ENCODE results near the gene OR6T1.

Gene OR6T1

GRCh38 chr11:123943738-123944137, at the start of gene OR6T1:
TSS of gene OR6T1 (minus strand) at chr11:123943838. CDS start at chr11:123943838, 0 bp downstream.
- no peak for DNase-seq

GRCh38 chr11:123979311-123979710, 35.7 kb upstream of the OR6T1 start:
- DNase-seq: no peak

- no peak for DNase-seq
These were observed 34.2 kb upstream of the OR6T1 start, which contains the start of gene OR10S1 for GRCh38 chr11:123977731-123978347. TSS of gene OR10S1 (minus strand) at chr11:123977781. CDS start at chr11:123977664, 117 bp downstream.

GRCh38 chr11:123976770-123977560, 33.3 kb upstream of the OR6T1 start:
- no peak for DNase-seq

GRCh38 chr11:123973816-123974215, 30.2 kb upstream of the OR6T1 start:
- no peak for DNase-seq

GRCh38 chr11:123956752-123957151, 13.1 kb upstream of the OR6T1 start:
- no peak for DNase-seq

- no peak for DNase-seq
These were observed 1.5 kb upstream of the OR6T1 start for GRCh38 chr11:123945132-123945531.

GRCh38 chr11:123942413-123942812, 1.2 kb downstream of the OR6T1 start:
- DNase-seq: no peak

GRCh38 chr11:123939317-123939716, 4.3 kb downstream of the OR6T1 start, which contains the start of gene OR4D5:
TSS of gene OR4D5 (plus strand) at chr11:123939617. CDS start at chr11:123939617, 0 bp downstream.
- no peak for DNase-seq

- DNase-seq: no peak
These were observed 19.6 kb downstream of the OR6T1 start for GRCh38 chr11:123924027-123924426.

- DNase-seq: no peak
These were observed 22.7 kb downstream of the OR6T1 start for GRCh38 chr11:123920943-123921342.

GRCh38 chr11:123905826-123906225, 37.8 kb downstream of the OR6T1 start:
- DNase-seq: no peak

- DNase-seq: no peak
These were observed 38.7 kb downstream of the OR6T1 start for GRCh38 chr11:123904932-123905331.

- DNase-seq: no peak
These were observed 39.7 kb downstream of the OR6T1 start for GRCh38 chr11:123903932-123904331.

GRCh38 chr11:123901867-123902266, 41.8 kb downstream of the OR6T1 start, which contains the start of gene OR8D4:
TSS of gene OR8D4 (plus strand) at chr11:123902167. CDS start at chr11:123906432, 4,265 bp downstream.
- no peak for DNase-seq

GRCh38 chr11:123899792-123900191, 43.8 kb downstream of the OR6T1 start:
- DNase-seq: no peak

Measured in right hindlimb (tissue), 1 donor.